Dermis lymphatic vessel endothelial cell (primary cell): Measurements from ENCODE around the gene NEK5. TPM values are rescaled to one million over a fixed set of nuclear protein-coding genes. Genes with fewer than 3 reads are reported as not detected.

Source experiments
- total RNA-seq: library from RNA; depleted of rRNA; stranded (reverse); fragments of >200 nt; gene quantifications from 2 replicates; pipeline ENCODE4 v1.2.1, GENCODE V29; 2014

NEK5 gene
- total RNA-seq, result 0.11 and 0.34 TPM in 2 replicates

GRCh38 chr13:52128714-52129700 lies at the start of gene NEK5:
TSS of gene NEK5 (minus strand) at chr13:52129073. CDS start at chr13:52127482, 1,591 bp downstream.

GRCh38 chr13:52159159-52159982 lies 30.5 kb upstream of the NEK5 start, which contains the start of gene NEK3:
TSS of gene NEK3 (minus strand) at chr13:52159597. CDS start at chr13:52156191, 3,406 bp downstream.

GRCh38 chr13:52024481-52024880 lies 104.4 kb downstream of the NEK5 start, which contains the start of gene UTP14C:
TSS of gene UTP14C (plus strand) at chr13:52024691. CDS start at chr13:52028805, 4,114 bp downstream.

GRCh38 chr13:52011632-52012511 lies 117.0 kb downstream of the NEK5 start, which contains the start of gene ALG11:
TSS of gene ALG11 (plus strand) at chr13:52012398. CDS start at chr13:52012419, 21 bp downstream.

GRCh38 chr13:52010890-52011631 lies 117.8 kb downstream of the NEK5 start, which contains the start of gene ATP7B:
TSS of gene ATP7B (minus strand) at chr13:52011450. CDS start at chr13:52011337, 113 bp downstream.

Other genes starting within 250 kb of the NEK5 start
- gene ATP7B, start 117.6 kb downstream of the NEK5 start, total RNA-seq, result 4.9 TPM in 2 replicates
- 16.0 and 18.5 TPM in 2 replicates for gene ALG11, start 116.7 kb downstream of the NEK5 start, total RNA-seq
- 8.7 and 11.7 TPM in 2 replicates for gene UTP14C, start 104.4 kb downstream of the NEK5 start, total RNA-seq
- 13.1 and 23.4 TPM in 2 replicates for gene NEK3, start 30.5 kb upstream of the NEK5 start, total RNA-seq